HEK293T (cell line): ENCODE data around the gene PARK7.

ENCODE experiments used
- CTCF ChIA-PET: fragments of 350-600 bp; formaldehyde crosslinking; extraction: SDS; loops from one replicate; lab custom pipeline; 2021; ENCODE audit warnings: antibody characterized with exemption, inconsistent platforms; lab: Yijun Ruan, JAX
- POLR2A ChIA-PET: fragments of 350-600 bp; formaldehyde crosslinking; extraction: SDS; loops from one replicate; lab custom pipeline; 2020; ENCODE audit warnings: antibody characterized with exemption, inconsistent platforms; lab: Yijun Ruan, JAX
- DNase-seq: peaks from one replicate; pipeline ENCODE4 v3.0.0; 2012; ENCODE audit warnings: mixed read lengths; ENCODE audit errors: extremely low spot score
- ARNT ChIP-seq: fragments of 450-650 bp; IDR thresholded peaks from 2 replicates; pipeline ENCODE4 v1.6.1; 2017; ENCODE audit warnings: mild to moderate bottlenecking
- BHLHE40 ChIP-seq: fragments of 450-650 bp; IDR thresholded peaks from 2 replicates; pipeline ENCODE4 v1.6.1; 2016; ENCODE audit warnings: mild to moderate bottlenecking, moderate library complexity, borderline replicate concordance
- CTBP1 ChIP-seq: fragments of 450-650 bp; IDR thresholded peaks from 2 replicates; pipeline ENCODE4 v1.6.1; 2016; ENCODE audit warnings: borderline replicate concordance
- ELF4 ChIP-seq: fragments of 450-650 bp; IDR thresholded peaks from 2 replicates; pipeline ENCODE4 v1.6.1; 2017; ENCODE audit warnings: antibody characterized with exemption
- FOXA1 ChIP-seq: fragments of 450-650 bp; IDR thresholded peaks from 2 replicates; pipeline ENCODE4 v1.6.1; 2016; ENCODE audit warnings: mild to moderate bottlenecking
- FOXK2 ChIP-seq: fragments of 450-650 bp; IDR thresholded peaks from 2 replicates; pipeline ENCODE4 v1.6.1; 2016; ENCODE audit warnings: mild to moderate bottlenecking
- FOXM1 ChIP-seq: fragments of 450-650 bp; IDR thresholded peaks from 2 replicates; pipeline ENCODE4 v1.6.1; 2017; ENCODE audit warnings: mild to moderate bottlenecking, borderline replicate concordance
- HDGF ChIP-seq: fragments of 450-650 bp; IDR thresholded peaks from 2 replicates; pipeline ENCODE4 v1.6.1; 2017; ENCODE audit warnings: antibody characterized with exemption, borderline replicate concordance
- L3MBTL2 ChIP-seq: fragments of 450-650 bp; conservative IDR thresholded peaks from 2 replicates; pipeline ENCODE4 v1.6.1; 2016; ENCODE audit warnings: mild to moderate bottlenecking
- LEF1 ChIP-seq: fragments of 450-650 bp; IDR thresholded peaks from 2 replicates; pipeline ENCODE4 v1.6.1; 2017; ENCODE audit warnings: mild to moderate bottlenecking, borderline replicate concordance
- NFRKB ChIP-seq: fragments of 450-650 bp; IDR thresholded peaks from 2 replicates; pipeline ENCODE4 v1.6.1; 2016; ENCODE audit warnings: mild to moderate bottlenecking, moderate library complexity
- SP1 ChIP-seq: fragments of 450-650 bp; IDR thresholded peaks from 2 replicates; pipeline ENCODE4 v1.6.1; 2017
- SUZ12 ChIP-seq: fragments of 450-650 bp; IDR thresholded peaks from 2 replicates; pipeline ENCODE4 v1.6.1; 2016; ENCODE audit warnings: mild to moderate bottlenecking
- TARDBP ChIP-seq: fragments of 450-650 bp; IDR thresholded peaks from 2 replicates; pipeline ENCODE4 v1.6.1; 2016
- ZNF384 ChIP-seq: fragments of 450-650 bp; IDR thresholded peaks from 2 replicates; pipeline ENCODE4 v1.6.1; 2016
- TF ChIP-seq, protein P1 (sequence below): fragments of 450-650 bp; IDR thresholded peaks from 2 replicates; pipeline ENCODE4 v1.6.1; 2016

PARK7 gene

DNA sequence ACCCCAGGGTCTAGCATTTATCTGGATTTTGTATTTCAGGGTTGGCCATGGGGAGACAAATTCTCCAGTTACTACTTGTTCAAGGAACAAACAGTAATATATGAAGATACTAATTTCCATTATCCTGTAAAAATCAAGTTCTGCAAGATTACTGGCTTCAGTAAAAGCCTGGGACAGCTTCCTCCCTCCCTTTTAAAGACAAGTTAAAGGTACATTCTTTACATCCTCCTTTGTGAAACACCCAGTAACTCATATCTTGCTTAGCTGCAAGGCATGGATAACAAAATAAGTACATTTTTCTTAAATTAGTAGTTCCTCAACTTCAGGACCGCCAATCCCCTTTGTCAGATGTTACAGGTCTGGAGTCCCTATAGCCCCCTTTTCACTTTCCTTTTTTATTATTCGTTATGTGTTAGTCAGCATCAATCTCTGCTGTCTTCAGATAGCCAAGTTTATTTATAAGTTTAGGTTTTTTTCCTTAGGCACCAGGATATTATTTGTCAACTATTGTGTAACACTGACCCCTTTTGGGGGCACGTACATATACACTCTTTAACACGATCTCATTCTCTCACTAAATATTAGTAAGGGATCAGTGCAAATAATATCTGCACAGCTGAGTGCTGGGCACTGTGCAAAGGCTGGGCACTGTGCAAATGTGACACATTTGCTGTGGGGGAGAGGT, 54.8 kb downstream of the PARK7 start:
- ChIA-PET POLR2A (interaction anchor here (1.5 to 3.6 kb wide), 2 partner anchors 10 to 297 kb away, joined by 5 to 10 read pairs; partner anchors contain the start of gene ERRFI1), CTCF (interaction anchor here (0.7 to 4.7 kb wide), 8 partner anchors 9 to 299 kb away, joined by 3 to 43 read pairs (median 6); no protein-coding TSS in a partner anchor)
- TF ChIP-seq ARNT (no peak), BHLHE40 (no peak), SUZ12 (no peak), HDGF (no peak), FOXM1 (no peak), NFRKB (no peak), ZNF384 (no peak), FOXK2 (no peak), SP1 (no peak), CTBP1 (no peak), FOXA1 (no peak), LEF1 (no peak), L3MBTL2 (no peak), TARDBP (no peak), ELF4 (no peak)
- TF ChIP-seq, protein P1, sequence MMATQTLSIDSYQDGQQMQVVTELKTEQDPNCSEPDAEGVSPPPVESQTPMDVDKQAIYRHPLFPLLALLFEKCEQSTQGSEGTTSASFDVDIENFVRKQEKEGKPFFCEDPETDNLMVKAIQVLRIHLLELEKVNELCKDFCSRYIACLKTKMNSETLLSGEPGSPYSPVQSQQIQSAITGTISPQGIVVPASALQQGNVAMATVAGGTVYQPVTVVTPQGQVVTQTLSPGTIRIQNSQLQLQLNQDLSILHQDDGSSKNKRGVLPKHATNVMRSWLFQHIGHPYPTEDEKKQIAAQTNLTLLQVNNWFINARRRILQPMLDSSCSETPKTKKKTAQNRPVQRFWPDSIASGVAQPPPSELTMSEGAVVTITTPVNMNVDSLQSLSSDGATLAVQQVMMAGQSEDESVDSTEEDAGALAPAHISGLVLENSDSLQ, result no peak
- DNase-seq, result no peak

DNA sequence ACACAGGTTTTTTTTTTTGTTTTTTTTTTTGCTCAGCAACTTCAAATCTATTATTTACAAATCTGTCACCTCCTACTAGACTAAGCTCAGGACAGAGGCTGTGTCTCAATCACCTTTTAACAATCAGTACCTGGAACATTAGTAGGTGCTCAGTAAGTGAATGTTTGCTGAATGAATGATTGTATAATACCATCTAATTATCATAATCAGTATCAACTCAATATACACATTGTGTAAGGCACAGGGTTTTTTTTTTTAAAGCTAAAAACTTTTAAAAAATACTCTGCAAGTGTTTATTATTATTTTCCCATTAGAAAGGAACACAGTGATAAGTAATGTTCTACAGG, 55.4 kb downstream of the PARK7 start:
- CTCF ChIA-PET, result interaction anchor here (0.7 to 3.4 kb wide), 7 partner anchors 9 to 334 kb away, joined by 3 to 23 read pairs (median 3); no protein-coding TSS in a partner anchor
- no peak for TF ChIP-seq ARNT
- no peak for TF ChIP-seq NFRKB
- no peak for TF ChIP-seq L3MBTL2
- no peak for TF ChIP-seq SUZ12
- no peak for TF ChIP-seq TARDBP
- no peak for TF ChIP-seq CTBP1
- no peak for TF ChIP-seq FOXK2
- TF ChIP-seq HDGF, result no peak
- TF ChIP-seq FOXM1, result no peak
- no peak for DNase-seq
- POLR2A ChIA-PET, result interaction anchor here (0.6 to 3.6 kb wide), 2 partner anchors 10 to 333 kb away, joined by 3 to 10 read pairs; partner anchors contain the start of gene ERRFI1

DNA sequence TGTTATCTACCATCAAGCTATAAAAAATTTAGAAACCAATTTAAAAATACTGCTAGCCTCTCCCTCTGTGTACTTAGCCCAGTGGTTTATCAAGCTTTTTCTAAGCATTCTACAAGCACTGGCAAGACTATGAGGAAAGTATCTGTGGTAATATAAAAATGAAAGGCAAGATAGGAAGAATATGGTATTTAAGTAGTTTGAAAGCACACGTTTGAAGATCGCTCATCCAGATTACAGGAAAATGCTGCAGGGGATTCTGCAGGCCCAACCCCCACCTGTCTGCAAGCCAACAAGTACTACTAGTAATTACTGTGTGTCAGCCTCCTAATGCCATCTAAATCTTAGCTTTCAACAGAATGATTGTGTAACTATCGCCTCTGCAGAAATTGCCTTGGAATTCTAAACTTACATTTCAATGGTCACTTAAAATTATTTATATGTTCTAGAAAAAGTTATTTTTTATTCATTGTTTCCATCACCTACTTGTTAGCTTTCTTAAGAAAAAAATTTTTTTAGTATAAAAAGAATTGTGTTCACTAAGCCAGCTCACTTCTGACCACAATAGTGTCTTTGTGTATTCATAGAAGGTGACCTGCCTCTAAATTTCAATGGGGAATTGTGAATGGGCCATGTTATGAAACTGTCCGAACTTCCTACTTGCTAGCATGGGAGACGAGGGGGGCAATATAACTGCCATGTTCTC, 56.1 kb downstream of the PARK7 start:
- no peak for DNase-seq
- no peak for TF ChIP-seq CTBP1
- TF ChIP-seq, protein P1, result peak; percentile 60
- CTCF ChIA-PET, result interaction anchor here (0.5 to 3.4 kb wide), 10 partner anchors 12 to 333 kb away, joined by 3 to 23 read pairs (median 3); no protein-coding TSS in a partner anchor
- POLR2A ChIA-PET, result interaction anchor here (0.6 to 3.6 kb wide), 3 partner anchors 9 to 332 kb away, joined by 3 to 10 read pairs (median 3); partner anchors contain the start of gene ERRFI1

DNA sequence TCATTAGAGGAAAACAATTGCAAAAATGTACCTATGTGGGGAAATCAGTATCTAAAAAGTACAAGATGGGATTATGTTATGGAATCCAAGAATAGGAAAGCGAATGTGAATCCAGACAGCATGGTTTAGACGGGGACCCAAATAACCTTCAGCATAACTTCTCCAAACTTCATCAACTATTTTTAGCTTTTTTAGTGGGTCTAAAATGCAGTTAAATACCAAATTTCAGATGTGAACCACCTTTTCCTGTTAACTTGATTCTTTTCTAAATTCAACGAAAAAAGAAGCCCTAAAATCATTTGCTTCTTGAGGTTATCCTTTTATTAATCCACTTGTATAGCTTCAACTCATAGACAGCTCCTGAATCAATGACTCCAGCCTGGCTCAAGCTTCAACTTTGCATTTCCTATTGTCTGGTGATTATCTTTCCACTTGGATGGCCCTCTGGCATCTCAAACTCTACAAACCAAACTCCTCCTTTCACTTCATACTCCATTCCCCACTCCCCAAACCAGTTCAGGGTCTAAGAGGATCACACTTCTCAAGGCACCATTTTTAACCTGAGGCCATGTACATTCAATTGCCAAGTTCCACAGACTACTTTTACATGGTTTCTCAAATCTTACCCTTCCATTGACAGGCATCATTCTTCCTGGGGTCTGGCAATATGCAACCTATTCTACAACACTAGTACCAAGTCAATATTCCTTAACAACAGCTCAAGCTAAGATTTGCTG, 57.1 kb downstream of the PARK7 start:
- ChIA-PET CTCF (interaction anchor here (0.6 to 3.4 kb wide), 6 partner anchors 12 to 1702 kb away, joined by 3 to 23 read pairs (median 3); no protein-coding TSS in a partner anchor), POLR2A (interaction anchor here (1.4 kb wide), 1 partner anchor 57 kb away, joined by 3 read pairs; the partner anchor contains the start of gene PARK7)
- no peak for DNase-seq
- TF ChIP-seq, protein P1, result no peak
- TF ChIP-seq SP1, result no peak
- no peak for TF ChIP-seq ELF4
- TF ChIP-seq TARDBP, result no peak
- no peak for TF ChIP-seq NFRKB
- TF ChIP-seq FOXM1, result no peak
- no peak for TF ChIP-seq FOXK2
- no peak for TF ChIP-seq HDGF

DNA sequence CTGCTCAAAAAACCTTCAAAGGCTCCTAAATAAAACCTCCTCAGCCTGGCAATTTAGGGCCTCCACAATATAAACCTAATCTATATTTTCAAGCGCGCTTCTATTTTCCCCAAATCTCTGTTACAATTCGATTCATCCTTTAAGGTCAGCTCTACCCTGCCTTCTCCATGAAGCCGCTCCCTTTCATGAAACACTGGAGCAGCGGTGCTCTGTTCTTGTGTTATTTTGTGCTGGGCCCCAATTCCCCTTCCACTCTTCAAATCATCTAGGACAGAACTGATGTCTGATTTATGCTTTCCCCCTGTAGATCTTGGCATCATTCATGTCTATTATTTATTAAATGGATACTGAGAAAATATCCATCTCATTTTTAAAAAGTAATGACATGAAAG, 57.7 kb downstream of the PARK7 start:
- POLR2A ChIA-PET, result interaction anchor here (1.4 kb wide), 1 partner anchor 58 kb away, joined by 3 read pairs; the partner anchor contains the start of gene PARK7
- DNase-seq, result no peak
- TF ChIP-seq ELF4 (no peak), NFRKB (no peak), ZNF384 (no peak), HDGF (no peak), FOXM1 (no peak), ARNT (no peak), TARDBP (no peak), FOXA1 (no peak), L3MBTL2 (no peak), BHLHE40 (no peak), SUZ12 (no peak), CTBP1 (no peak), LEF1 (no peak), SP1 (no peak), FOXK2 (no peak)
- TF ChIP-seq, protein P1, result no peak
- CTCF ChIA-PET, result interaction anchor here (0.9 to 3.4 kb wide), 3 partner anchors 12 to 295 kb away, joined by 3 to 23 read pairs (median 3); no protein-coding TSS in a partner anchor
